HepG2 (cell line): ENCODE measurements around the gene RNASE13. TPM values are rescaled to one million over a fixed set of nuclear protein-coding genes. Genes with fewer than 3 reads are reported as not detected.

ENCODE experiments used
- ATAC-seq: fragments of 200-7000 bp; cut with Tn5 transposase; 3 replicates; pipeline ENCODE4 v1.9.1; 2020; ENCODE audit warnings: mild to moderate bottlenecking, moderate library complexity
- BruUV-seq: library from RNA; stranded (reverse); fragments of 400-500 nt; replicated peaks from 2 replicates; lab custom pipeline; 2021; lab: Mats Ljungman, UMichigan
- CTCF ChIA-PET: fragments of 300-600 bp; formaldehyde crosslinking; extraction: SDS; loops from one replicate; lab custom pipeline; 2021; ENCODE audit warnings: low total read pairs, inconsistent platforms, low intra/inter-chr PET ratio; lab: Yijun Ruan, JAX
- POLR2A ChIA-PET: fragments of 350-600 bp; sonication (Branson Sonifier 250); formaldehyde crosslinking; loops from one replicate; lab custom pipeline; 2020; ENCODE audit warnings: antibody characterized with exemption, inconsistent platforms; lab: Yijun Ruan, JAX
- DNase-seq: peaks from one replicate; pipeline ENCODE4 v3.0.0-alpha.2; 2015; ENCODE audit warnings: low spot score
- FAIRE-seq: peaks from 3 replicates; lab custom pipeline; 2011; peaks lifted over from hg19 to GRCh38; lab: Jason Lieb, UNC
- H2AFZ ChIP-seq: one replicate; pipeline ENCODE4 v1.6.1; 2011; ENCODE audit warnings: low read length, inconsistent platforms
- H3K27ac ChIP-seq: fragments of 300-600 bp; 3 replicates; pipeline ENCODE4 v1.8.0; 2011; ENCODE audit warnings: mixed run types, mild to moderate bottlenecking, mixed read lengths, low read length, inconsistent platforms; ENCODE audit not compliant: insufficient read depth; ENCODE audit errors: extremely low read length
- H3K27me3 ChIP-seq, 2 experiments: fragments of 200-600 bp in 1 of 2; 2 replicates in 1 of 2; 3 replicates in 1 of 2; pipeline versions ENCODE4 v1.6.0 to v1.8.0; 2011; ENCODE audit warnings: low read length in 2 of 2, mild to moderate bottlenecking in 2 of 2, moderate library complexity in 2 of 2, inconsistent platforms in 1 of 2; ENCODE audit not compliant: insufficient read depth in 2 of 2, control insufficient read depth in 1 of 2
- H3K36me3 ChIP-seq, 2 experiments: fragments of 200-600 bp in 1 of 2; replicated peaks in 1 of 2; 2 replicates in 1 of 2; 3 replicates in 1 of 2; pipeline versions ENCODE4 v1.5.1 to v1.8.0; 2011; ENCODE audit warnings: low read length in 2 of 2, inconsistent platforms in 1 of 2; ENCODE audit not compliant: insufficient read depth in 2 of 2, control insufficient read depth in 1 of 2
- H3K4me1 ChIP-seq: 2 replicates; pipeline ENCODE4 v1.5.1; 2012; ENCODE audit warnings: low read length, inconsistent platforms; ENCODE audit not compliant: insufficient read depth
- H3K4me2 ChIP-seq: 2 replicates; pipeline ENCODE4 v1.6.0; 2011; ENCODE audit warnings: low read depth, low read length, inconsistent platforms
- H3K4me3 ChIP-seq, 3 experiments: fragments of 200-600 bp in 1 of 3; sonication (generic), shearing (Covaris generic) in 1 of 3; replicated peaks in 1 of 3; 2 replicates each; pipeline ENCODE4 v1.5.1; 2011 to 2016; ENCODE audit warnings: low read length in 3 of 3, inconsistent platforms in 2 of 3, low read depth in 2 of 3, mild to moderate bottlenecking in 2 of 3, control low read depth in 1 of 3, mixed read lengths in 1 of 3; ENCODE audit not compliant: insufficient read depth in 1 of 3
- H3K79me2 ChIP-seq: one replicate; pipeline ENCODE4 v1.6.1; 2011; ENCODE audit warnings: low read length, inconsistent platforms; ENCODE audit not compliant: insufficient read depth
- H3K9ac ChIP-seq: 2 replicates; pipeline ENCODE4 v1.6.0; 2011; ENCODE audit warnings: mild to moderate bottlenecking, low read depth, low read length, inconsistent platforms; ENCODE audit not compliant: insufficient read depth
- H3K9me3 ChIP-seq: 2 replicates; pipeline ENCODE4 v1.5.1; 2012; ENCODE audit warnings: mild to moderate bottlenecking, low read length
- H4K20me1 ChIP-seq: 2 replicates; pipeline ENCODE4 v1.6.0; 2011; ENCODE audit warnings: inconsistent platforms, mild to moderate bottlenecking, low read length, moderate library complexity; ENCODE audit not compliant: insufficient read depth
- ARNT2 ChIP-seq: sonication (generic); formaldehyde crosslinking; IDR thresholded peaks from 2 replicates; pipeline ENCODE4 v1.8.0; 2022; ENCODE audit warnings: mild to moderate bottlenecking, low read depth, missing genetic modification reagents, moderate library complexity
- CBX5 ChIP-seq: sonication (generic); formaldehyde crosslinking; IDR thresholded peaks from 2 replicates; pipeline ENCODE4 v1.4.0; 2020; ENCODE audit warnings: missing genetic modification reagents, borderline replicate concordance
- DNMT3B ChIP-seq: conservative IDR thresholded peaks from 2 replicates; pipeline ENCODE4 v1.6.1; 2016; ENCODE audit warnings: missing biosample characterization, control low read depth
- DRAP1 ChIP-seq: IDR thresholded peaks from 2 replicates; pipeline ENCODE4 v1.6.1; 2016; ENCODE audit warnings: missing genetic modification reagents, missing compliant biosample characterization
- GZF1 ChIP-seq: sonication (generic); formaldehyde crosslinking; IDR thresholded peaks from 2 replicates; pipeline ENCODE4 v1.5.1; 2020; ENCODE audit warnings: mild to moderate bottlenecking, missing genetic modification reagents
- HNF1B ChIP-seq: sonication (generic); formaldehyde crosslinking; IDR thresholded peaks from 2 replicates; pipeline ENCODE4 v1.5.1; 2020; ENCODE audit warnings: mild to moderate bottlenecking, moderate library complexity, missing genetic modification reagents
- HNF4A ChIP-seq: sonication (generic); formaldehyde crosslinking; IDR thresholded peaks from 2 replicates; pipeline ENCODE4 v1.4.0; 2020; ENCODE audit warnings: missing genetic modification reagents
- KAT8 ChIP-seq: IDR thresholded peaks from 2 replicates; pipeline ENCODE4 v1.6.1; 2016; ENCODE audit warnings: missing genetic modification reagents, missing compliant biosample characterization
- MAX ChIP-seq: IDR thresholded peaks from 2 replicates; pipeline ENCODE4 v1.6.1; 2012; ENCODE audit warnings: inconsistent platforms
- MEF2D ChIP-seq: sonication (generic); formaldehyde crosslinking; IDR thresholded peaks from 2 replicates; pipeline ENCODE4 v1.5.1; 2020; ENCODE audit warnings: mild to moderate bottlenecking, missing genetic modification reagents
- NR2F6 ChIP-seq, 2 experiments: IDR thresholded peaks; 2 replicates each; pipeline ENCODE4 v1.6.1; 2016; ENCODE audit warnings: antibody characterized with exemption in 1 of 2, mild to moderate bottlenecking in 1 of 2
- SALL2 ChIP-seq: sonication (generic); formaldehyde crosslinking; IDR thresholded peaks from 2 replicates; pipeline ENCODE4 v1.8.1; 2023; ENCODE audit warnings: mild to moderate bottlenecking, missing genetic modification reagents, inconsistent platforms
- SIN3A ChIP-seq: IDR thresholded peaks from 2 replicates; pipeline ENCODE4 v1.6.1; 2011; ENCODE audit warnings: low read depth, mild to moderate bottlenecking, control low read depth, low read length, borderline replicate concordance
- SP2 ChIP-seq: sonication (generic); formaldehyde crosslinking; IDR thresholded peaks from 2 replicates; pipeline ENCODE4 v1.5.1; 2020; ENCODE audit warnings: mild to moderate bottlenecking, missing genetic modification reagents
- ZFY ChIP-seq: sonication (generic); formaldehyde crosslinking; IDR thresholded peaks from 2 replicates; pipeline ENCODE4 v1.4.0; 2020; ENCODE audit warnings: missing genetic modification reagents
- ZNF331 ChIP-seq: sonication (generic); formaldehyde crosslinking; IDR thresholded peaks from 2 replicates; pipeline ENCODE4 v1.4.0; 2020; ENCODE audit warnings: missing genetic modification reagents
- ZNF552 ChIP-seq: sonication (generic); formaldehyde crosslinking; IDR thresholded peaks from 2 replicates; pipeline ENCODE4 v1.9.0; 2022; ENCODE audit warnings: missing genetic modification reagents, mild to moderate bottlenecking, borderline replicate concordance
- ZNF766 ChIP-seq: sonication (generic); formaldehyde crosslinking; IDR thresholded peaks from 2 replicates; pipeline ENCODE4 v1.5.0; 2020; ENCODE audit warnings: missing genetic modification reagents, borderline replicate concordance
- ZNF790 ChIP-seq: sonication (generic); formaldehyde crosslinking; IDR thresholded peaks from 2 replicates; pipeline ENCODE4 v1.8.0; 2022; ENCODE audit warnings: missing genetic modification reagents, mild to moderate bottlenecking, borderline replicate concordance
- ZSCAN25 ChIP-seq: sonication (generic); formaldehyde crosslinking; IDR thresholded peaks from 2 replicates; pipeline ENCODE4 v1.8.0; 2022; ENCODE audit warnings: mild to moderate bottlenecking, missing genetic modification reagents
- ZSCAN31 ChIP-seq: sonication (generic); formaldehyde crosslinking; IDR thresholded peaks from 2 replicates; pipeline ENCODE4 v1.5.0; 2020; ENCODE audit warnings: low read depth, mild to moderate bottlenecking, missing genetic modification reagents
- WGBS: methylation state at CpG from one replicate; pipeline ENCODE4 v1.1.6; 2017; ENCODE audit warnings: low lambda C conversion rate; 5-methylcytosine and 5-hydroxymethylcytosine counted together
- in situ Hi-C: cut with HindIII; loops from 2 replicates; pipeline ENCODE4 v1.10.0; 2017; ENCODE audit warnings: low pct_unique_long_range_greater_than_20kb; ENCODE audit not compliant: extremely low pct_ligation_motif_present
- intact Hi-C: fragments of 100-400 bp; cut with micrococcal nuclease; formaldehyde crosslinking; loops from one replicate; pipeline ENCODE4 v1.10.0; 2022; ENCODE audit not compliant: unreplicated experiment
- polyA plus RNA-seq, 8 experiments: library from polyadenylated mRNA; depleted of rRNA in 3 of 8; stranded (reverse) in 7 of 8; unstranded in 1 of 8; fragments of >200 nt; fragmentation: Illumina TruSeq in 4 of 8; extraction: Trizol in 4 of 8; gene quantifications; 2 replicates each; pipeline versions ENCODE4 v1.2.1 to v1.2.3, GENCODE V29; 2011 to 2016; ENCODE audit warnings: low read depth in 4 of 8, missing spikeins in 1 of 8, mixed read lengths in 1 of 8; ENCODE audit not compliant: insufficient read depth in 1 of 8
- total RNA-seq, 5 experiments: library from RNA; depleted of rRNA; stranded (reverse); fragments of >200 nt; fragmentation: Illumina TruSeq; extraction: Trizol; gene quantifications; 2 replicates each; pipeline ENCODE4 v1.2.3, GENCODE V29; 2016; ENCODE audit warnings: low read depth in 1 of 5

The RNASE13 gene
- total and polyA plus RNA-seq, 2 of the 13 experiments (the other 11 are each of a cell fraction or from before 2014, with no cell fraction given), result 1.0 TPM; not detected in 1

GRCh38 chr14:21038441-21039422, 4.1 kb upstream of the RNASE13 start:
- CTCF ChIA-PET, result interaction anchor here (1.2 to 4.8 kb wide), 4 partner anchors 21 to 54 kb away, joined by 3 to 109 read pairs (median 10); no protein-coding TSS in a partner anchor
- H3K9me3 ChIP-seq, result no peaks in the 10 kb centered on the region
- TF ChIP-seq SIN3A, result peak; percentile 57; the same call in 1 of the 2 replicates
- peak; percentile 57; the same call in 1 of the 2 replicates for TF ChIP-seq CBX5 (CRISPR knock-in tag)
- TF ChIP-seq MEF2D (CRISPR knock-in tag), result peak; percentile 41; the same call in 1 of the 2 replicates
- TF ChIP-seq DRAP1 (CRISPR knock-in tag), result peak; percentile 37; the same call in 1 of the 2 replicates
- no peak; the same call in 1 of the 2 replicates for TF ChIP-seq ZFY
- no peak for TF ChIP-seq SALL2 (CRISPR knock-in tag)
- TF ChIP-seq HNF4A (CRISPR knock-in tag), result 0 out of 2 replicates have a peak, but pooled peaks have one; percentile 24
- TF ChIP-seq ARNT2 (CRISPR knock-in tag), result 0 out of 2 replicates have a peak, but pooled peaks have one; percentile 32
- 0 out of 2 replicates have a peak, but pooled peaks have one; percentile 49 for TF ChIP-seq ZNF331
- peak; percentile 42; the same call in 1 of the 2 replicates for TF ChIP-seq SP2
- peak; percentile 6; the same call in 1 of the 2 replicates for TF ChIP-seq ZSCAN31 (CRISPR knock-in tag)
- TF ChIP-seq DNMT3B (CRISPR knock-in tag), result no peak
- TF ChIP-seq NR2F6 (IDR thresholded peaks at IDR 0.05), result peak; percentile 23; the same call in 1 of the 2 replicates
- TF ChIP-seq NR2F6 (CRISPR knock-in tag; IDR thresholded peaks at IDR 0.05), result peak; percentile 16; the same call in 1 of the 2 replicates
- peak; percentile 48; the same call in 1 of the 2 replicates for TF ChIP-seq MAX
- peak; percentile 26; the same call in 1 of the 2 replicates for TF ChIP-seq GZF1 (CRISPR knock-in tag)
- TF ChIP-seq KAT8 (CRISPR knock-in tag), result 0 out of 2 replicates have a peak, but pooled peaks have one; percentile 46
- TF ChIP-seq HNF1B (CRISPR knock-in tag), result peak; percentile 80
- 0 out of 2 replicates have a peak, but pooled peaks have one; percentile 33 for TF ChIP-seq ZNF552 (CRISPR knock-in tag)
- no peak for TF ChIP-seq ZNF766
- TF ChIP-seq ZSCAN25 (CRISPR knock-in tag), result 0 out of 2 replicates have a peak, but pooled peaks have one; percentile 26
- TF ChIP-seq ZNF790 (CRISPR knock-in tag), result no peak

More at GRCh38 chr14:21038441-21039422, 4.1 kb upstream of the RNASE13 start:
- Histone ChIP-seq H3K27me3 (no peaks in the 10 kb centered on the region; a peak in 1 of 5 replicates), H2AFZ (peak overlapping the region; percentile 82), H4K20me1 (no peaks in the 10 kb centered on the region), H3K79me2 (no peaks in the 10 kb centered on the region), H3K4me2 (peak overlapping the region; percentile 69), H3K4me3 (peak overlapping the region; percentile 8 to 42 (median 20); a peak in 5 of 6 replicates), H3K9ac (peak overlapping the region; percentile 38), H3K27ac (peak overlapping the region; percentile 22), H3K4me1 (peaks cover 66% of the 10 kb centered on the region), H3K36me3 (no peaks in the 10 kb centered on the region)
- peak; percentile 73 for DNase-seq
- peak; percentile 84 for FAIRE-seq
- POLR2A ChIA-PET, result interaction anchor here (1.0 to 3.5 kb wide), 11 partner anchors 9 to 65 kb away, joined by 3 to 112 read pairs (median 20); partner anchors contain the start of genes ARHGEF40, NDRG2 and TPPP2
- 9% methylated on average over 10 of the region's 10 CpGs for WGBS
- no TSS peak for BruUV-seq
- intact Hi-C loops (no loop called here), in situ Hi-C loops (no loop called here)
- peak; percentile 90 for ATAC-seq
